ENCODE data around the gene ABI2.
A peak's percentile ranks its signal among the peaks of the same experiment; 100 is the strongest.

Gene ABI2

GRCh38 chr2:203431391-203432185, 103.4 kb downstream of the ABI2 start:
- DNase-seq (ENCODE audit: low spot score) = no peak

GRCh38 chr2:203432811-203433210, 104.6 kb downstream of the ABI2 start:
- no peak for DNase-seq (ENCODE audit: low spot score)

GRCh38 chr2:203436496-203436895, 108.3 kb downstream of the ABI2 start:
- no peak for DNase-seq (ENCODE audit: low spot score)

GRCh38 chr2:203437511-203437910, 109.3 kb downstream of the ABI2 start:
- no peak for DNase-seq (ENCODE audit: low spot score)

- no peak for DNase-seq (ENCODE audit: low spot score)
Observed at GRCh38 chr2:203438528-203438927, 110.3 kb downstream of the ABI2 start.

- DNase-seq (ENCODE audit: low spot score) = no peak
Observed at GRCh38 chr2:203440671-203441070, 112.5 kb downstream of the ABI2 start.

GRCh38 chr2:203441463-203441862, 113.3 kb downstream of the ABI2 start:
- no peak for DNase-seq (ENCODE audit: low spot score)

GRCh38 chr2:203442463-203442862, 114.3 kb downstream of the ABI2 start:
- DNase-seq (ENCODE audit: low spot score) = no peak

GRCh38 chr2:203444738-203445137, 116.5 kb downstream of the ABI2 start:
- no peak for DNase-seq (ENCODE audit: low spot score)

- no peak for DNase-seq (ENCODE audit: low spot score)
Observed at GRCh38 chr2:203446071-203446481, 117.9 kb downstream of the ABI2 start.

GRCh38 chr2:203446780-203447179, 118.6 kb downstream of the ABI2 start:
- DNase-seq (ENCODE audit: low spot score) = no peak

GRCh38 chr2:203450561-203450960, 122.4 kb downstream of the ABI2 start:
- DNase-seq (ENCODE audit: low spot score) = no peak

GRCh38 chr2:203451011-203451410, 122.8 kb downstream of the ABI2 start:
- no peak for DNase-seq (ENCODE audit: low spot score)

GRCh38 chr2:203451689-203452088, 123.5 kb downstream of the ABI2 start:
- no peak for DNase-seq (ENCODE audit: low spot score)

- DNase-seq (ENCODE audit: low spot score) = peak; percentile 62
Observed at GRCh38 chr2:203453858-203454451, 125.8 kb downstream of the ABI2 start.

- no peak for DNase-seq (ENCODE audit: low spot score)
Observed at GRCh38 chr2:203455209-203455608, 127.0 kb downstream of the ABI2 start.

- no peak for DNase-seq (ENCODE audit: low spot score)
Observed at GRCh38 chr2:203461746-203462145, 133.6 kb downstream of the ABI2 start.

GRCh38 chr2:203462308-203462707, 134.1 kb downstream of the ABI2 start:
- DNase-seq (ENCODE audit: low spot score) = no peak

- no peak for DNase-seq (ENCODE audit: low spot score)
Observed at GRCh38 chr2:203463266-203463678, 135.1 kb downstream of the ABI2 start.

- DNase-seq (ENCODE audit: low spot score) = no peak
Observed at GRCh38 chr2:203469546-203469945, 141.4 kb downstream of the ABI2 start.

GRCh38 chr2:203470371-203470770, 142.2 kb downstream of the ABI2 start:
- DNase-seq (ENCODE audit: low spot score) = no peak

- DNase-seq (ENCODE audit: low spot score) = no peak
Observed at GRCh38 chr2:203471323-203471722, 143.1 kb downstream of the ABI2 start.

- DNase-seq (ENCODE audit: low spot score) = no peak
Observed at GRCh38 chr2:203476881-203477280, 148.7 kb downstream of the ABI2 start.

- DNase-seq (ENCODE audit: low spot score) = no peak
Observed at GRCh38 chr2:203480623-203481022, 152.4 kb downstream of the ABI2 start.

Measured in hematopoietic multipotent progenitor cell treated with erythropoietin and hydrocortisone succinate and interleukin-3 and kit ligand, for 17 days (in vitro differentiated cells).